ENCODE results near the gene GPR78.

DNA sequence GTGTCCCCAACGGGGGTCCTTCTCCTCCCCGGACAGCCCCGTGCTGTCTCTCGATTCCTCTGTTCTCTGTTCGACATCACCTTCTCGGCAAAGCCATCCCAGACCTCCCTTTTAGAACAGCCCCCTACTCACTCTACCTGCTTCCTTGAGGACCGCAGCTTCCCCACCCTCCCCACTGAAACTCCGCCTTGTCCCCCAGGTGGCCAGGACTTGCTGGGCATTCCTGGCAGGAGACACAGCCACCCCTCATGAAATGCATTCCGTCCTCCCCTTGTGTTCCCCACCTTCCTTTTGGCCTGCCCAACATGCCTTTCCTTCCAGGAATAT lies 34.8 kb upstream of the GPR78 start:
- TF ChIP-seq, protein P1, sequence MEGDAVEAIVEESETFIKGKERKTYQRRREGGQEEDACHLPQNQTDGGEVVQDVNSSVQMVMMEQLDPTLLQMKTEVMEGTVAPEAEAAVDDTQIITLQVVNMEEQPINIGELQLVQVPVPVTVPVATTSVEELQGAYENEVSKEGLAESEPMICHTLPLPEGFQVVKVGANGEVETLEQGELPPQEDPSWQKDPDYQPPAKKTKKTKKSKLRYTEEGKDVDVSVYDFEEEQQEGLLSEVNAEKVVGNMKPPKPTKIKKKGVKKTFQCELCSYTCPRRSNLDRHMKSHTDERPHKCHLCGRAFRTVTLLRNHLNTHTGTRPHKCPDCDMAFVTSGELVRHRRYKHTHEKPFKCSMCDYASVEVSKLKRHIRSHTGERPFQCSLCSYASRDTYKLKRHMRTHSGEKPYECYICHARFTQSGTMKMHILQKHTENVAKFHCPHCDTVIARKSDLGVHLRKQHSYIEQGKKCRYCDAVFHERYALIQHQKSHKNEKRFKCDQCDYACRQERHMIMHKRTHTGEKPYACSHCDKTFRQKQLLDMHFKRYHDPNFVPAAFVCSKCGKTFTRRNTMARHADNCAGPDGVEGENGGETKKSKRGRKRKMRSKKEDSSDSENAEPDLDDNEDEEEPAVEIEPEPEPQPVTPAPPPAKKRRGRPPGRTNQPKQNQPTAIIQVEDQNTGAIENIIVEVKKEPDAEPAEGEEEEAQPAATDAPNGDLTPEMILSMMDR (conservative IDR thresholded peaks at IDR 0.05; ENCODE audit: low read depth, low read length), result no peak
- TF ChIP-seq SMC3 (IDR thresholded peaks at IDR 0.05; ENCODE audit: low read depth, low read length), result no peak
- no peak for TF ChIP-seq POLR2A (IDR thresholded peaks at IDR 0.05; ENCODE audit: low read depth, low read length)
- no peak for TF ChIP-seq RAD21 (IDR thresholded peaks at IDR 0.05; ENCODE audit: low read length)
- TF ChIP-seq MAZ (IDR thresholded peaks at IDR 0.05; ENCODE audit: borderline replicate concordance, low read depth, low read length), result no peak
- no peak for TF ChIP-seq RFX5 (IDR thresholded peaks at IDR 0.05; ENCODE audit: low read depth, low read length)
- no peak for TF ChIP-seq ELK1 (IDR thresholded peaks at IDR 0.05; ENCODE audit: borderline replicate concordance, low read depth, low read length)
- no peak for TF ChIP-seq MXI1 (IDR thresholded peaks at IDR 0.05; ENCODE audit: borderline replicate concordance, low read depth, low read length)

All from IMR-90 (cell line).